Left lung (tissue), 10 donors: ENCODE results near the gene KDM5B. TPM values are rescaled to one million over a fixed set of nuclear protein-coding genes. Genes with fewer than 3 reads are reported as not detected.

Experiments
- ATAC-seq: fragments of 200-7000 bp; cut with Tn5 transposase; one replicate; pipeline ENCODE4 v1.9.1; 2020; ENCODE audit warnings: moderate library complexity
- DNase-seq, 4 donors: peaks; one replicate each; pipeline ENCODE4 v3.0.0-alpha.2; 2013 to 2020
- H3K27ac ChIP-seq, 2 donors: fragments of 200-600 bp; sonication (generic) in 1 of 2; one replicate each; pipeline versions ENCODE4 v1.5.0 to v1.8.0; 2020 to 2021
- H3K27me3 ChIP-seq, 2 donors: fragments of 200-600 bp; sonication (generic) in 1 of 2; one replicate each; pipeline versions ENCODE4 v1.5.0 to v1.8.0; 2020 to 2021
- H3K36me3 ChIP-seq, 2 donors: fragments of 200-600 bp; sonication (generic) in 1 of 2; one replicate each; pipeline versions ENCODE4 v1.5.0 to v1.8.0; 2020 to 2021
- H3K4me1 ChIP-seq, 2 donors: fragments of 200-600 bp; one replicate each; pipeline ENCODE4 v1.8.0; 2021
- H3K4me3 ChIP-seq, 2 donors: fragments of 200-600 bp; sonication (generic) in 1 of 2; one replicate each; pipeline versions ENCODE4 v1.5.0 to v1.8.0; 2020 to 2021; ENCODE audit warnings: mild to moderate bottlenecking in 1 of 2
- H3K9me3 ChIP-seq, 2 donors: fragments of 200-600 bp; sonication (generic) in 1 of 2; one replicate each; pipeline versions ENCODE4 v1.5.0 to v1.8.0; 2020 to 2021
- CTCF ChIP-seq, 2 donors: fragments of 200-600 bp; sonication (generic) in 1 of 2; IDR thresholded peaks; one replicate each; pipeline versions ENCODE4 v1.5.0 to v1.8.0; 2021; ENCODE audit warnings: antibody characterized with exemption in 2 of 2
- intact Hi-C, 2 donors: fragments of 100-400 bp; cut with DNase I; formaldehyde crosslinking; loops; one replicate each; pipeline versions ENCODE4 v1.11.2 to v1.14.2; 2022
- polyA plus RNA-seq, 6 donors: library from polyadenylated mRNA; unstranded; fragments of 120-200 nt; gene quantifications; one replicate each; pipeline ENCODE4 v1.2.1, GENCODE V29; 2013; ENCODE audit not compliant: insufficient read length in 6 of 6
- total RNA-seq, 2 donors: library from RNA; stranded (reverse); fragmentation: NEBNext Ultra II Directional; extraction: Animal tissue kit (Norgen Biotek cat#: 25700); gene quantifications; one replicate each; pipeline ENCODE4 v1.2.1, GENCODE V29; 2021
- donor health status: DM: no; HTN: yes; CAD: no.
- donor health status: DM: no; HTN: no; CAD: no.

KDM5B gene
- total and polyA plus RNA-seq, 8 donors: 46.4 to 124 (median 105) TPM

- no peak for TF ChIP-seq CTCF (IDR thresholded peaks at IDR 0.05)
- H3K27ac ChIP-seq: no peak overlapping the region
- peaks cover 0 to 6% of the 10 kb centered on the region in 2 donors for H3K4me1 ChIP-seq
- no peak overlapping the region for H3K4me3 ChIP-seq
- no peaks in the 10 kb centered on the region for H3K27me3 ChIP-seq
- DNase-seq (no peak), ATAC-seq (no peak)
- H3K9me3 ChIP-seq: no peaks in the 10 kb centered on the region
- H3K36me3 ChIP-seq: peaks cover 2 to 65% of the 10 kb centered on the region in 2 donors
- intact Hi-C loops: no loop called here
These were observed 42.5 kb downstream of the KDM5B start for GRCh38 chr1:202765721-202766120.

DNA sequence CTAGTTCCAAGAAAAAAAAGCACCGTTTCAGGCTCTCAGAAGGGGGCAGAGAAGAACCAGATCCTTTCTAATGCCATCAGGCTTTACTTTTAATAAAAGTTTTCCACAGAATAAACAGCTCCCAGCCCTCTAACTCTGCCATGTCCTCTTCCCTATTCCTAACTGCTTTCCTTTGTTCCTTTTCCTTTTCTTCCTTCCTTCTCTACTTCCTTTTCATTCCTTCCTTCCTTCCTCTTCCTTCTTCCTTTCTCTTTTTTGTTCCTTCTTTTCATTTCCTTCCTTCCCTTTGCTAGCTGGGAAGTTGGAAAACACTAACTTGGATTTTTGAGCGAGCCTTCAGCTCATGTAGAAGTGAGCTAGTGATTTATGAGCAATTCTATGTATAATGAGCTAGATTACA lies 46.2 kb downstream of the KDM5B start:
- no peak overlapping the region for H3K27ac ChIP-seq
- intact Hi-C loops: no loop called here
- no peak for DNase-seq
- no peaks in the 10 kb centered on the region for H3K9me3 ChIP-seq
- no peak for ATAC-seq
- H3K27me3 ChIP-seq: no peaks in the 10 kb centered on the region
- no peak for TF ChIP-seq CTCF (IDR thresholded peaks at IDR 0.05)
- H3K4me3 ChIP-seq: no peak overlapping the region
- H3K4me1 ChIP-seq: peaks cover 0 to 6% of the 10 kb centered on the region in 2 donors
- peaks cover 2 to 79% of the 10 kb centered on the region in 2 donors for H3K36me3 ChIP-seq

DNA sequence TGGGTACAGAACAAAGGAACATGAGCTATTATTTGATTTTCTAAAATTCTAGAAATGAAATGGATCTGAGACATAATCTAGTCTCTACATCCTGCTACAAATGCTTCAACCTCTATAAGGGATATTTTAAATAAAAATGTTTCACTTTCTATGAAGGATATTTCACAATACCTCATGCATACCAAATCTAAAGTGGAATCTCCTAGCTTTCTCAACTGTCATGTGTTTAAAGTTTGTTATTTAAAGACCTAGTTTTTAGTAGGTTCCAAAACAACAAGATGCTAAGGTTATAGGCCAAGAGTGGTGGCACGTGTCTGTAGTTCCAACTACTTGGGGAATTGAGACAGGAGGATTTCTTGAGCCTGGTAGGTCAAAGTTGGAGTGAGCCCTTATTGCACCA lies 47.6 kb downstream of the KDM5B start:
- H3K36me3 ChIP-seq: peaks cover 2 to 80% of the 10 kb centered on the region in 2 donors
- intact Hi-C loops: no loop called here
- peaks cover 0 to 6% of the 10 kb centered on the region in 2 donors for H3K4me1 ChIP-seq
- H3K27ac ChIP-seq: no peak overlapping the region
- no peaks in the 10 kb centered on the region for H3K9me3 ChIP-seq
- no peak for TF ChIP-seq CTCF (IDR thresholded peaks at IDR 0.05)
- no peaks in the 10 kb centered on the region for H3K27me3 ChIP-seq
- DNase-seq (no peak), ATAC-seq (peak; percentile 12)
- H3K4me3 ChIP-seq: no peak overlapping the region

- ATAC-seq: no peak
- no peak for TF ChIP-seq CTCF (IDR thresholded peaks at IDR 0.05)
- Histone ChIP-seq H3K9me3 (no peaks in the 10 kb centered on the region), H3K36me3 (peaks cover 0 to 98% of the 10 kb centered on the region in 2 donors), H3K27ac (no peak overlapping the region), H3K4me1 (no peaks in the 10 kb centered on the region), H3K4me3 (no peak overlapping the region), H3K27me3 (no peaks in the 10 kb centered on the region)
- intact Hi-C loops: no loop called here
- no peak for DNase-seq
These were observed 51.8 kb downstream of the KDM5B start for GRCh38 chr1:202756391-202756790.

DNA sequence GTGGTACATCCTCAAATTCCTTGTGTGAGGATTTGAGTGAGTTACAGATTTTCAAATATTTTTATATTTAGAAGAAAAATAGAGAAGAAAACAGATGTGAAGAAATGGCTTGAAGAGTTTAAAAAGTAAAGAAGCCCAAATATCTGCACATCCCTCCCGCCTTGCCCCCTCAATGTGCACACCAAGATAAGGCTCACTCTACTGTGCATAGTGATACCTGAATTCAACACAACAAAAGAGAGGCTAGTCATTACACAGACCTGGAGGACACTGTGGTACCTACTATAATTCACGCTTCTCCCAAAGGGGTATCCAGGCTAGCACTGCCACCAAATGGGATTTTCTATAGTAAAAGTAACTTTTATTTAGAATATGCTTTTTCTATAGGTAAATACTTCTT lies 53.9 kb downstream of the KDM5B start:
- Histone ChIP-seq H3K9me3 (no peaks in the 10 kb centered on the region), H3K4me3 (no peak overlapping the region), H3K27me3 (no peaks in the 10 kb centered on the region), H3K36me3 (peaks cover 0 to 95% of the 10 kb centered on the region in 2 donors), H3K4me1 (no peaks in the 10 kb centered on the region), H3K27ac (no peak overlapping the region)
- intact Hi-C loops: no loop called here
- no peak for TF ChIP-seq CTCF (IDR thresholded peaks at IDR 0.05)
- ATAC-seq (no peak), DNase-seq (no peak)
